ENCODE data around the gene OSTN.
"Not testable (repeated sequence)": the region's sequence is repeated elsewhere in the genome, so short reads cannot be mapped to it uniquely, and the experiment has no call there.

The OSTN gene

GRCh38 chr3:191262650-191263049 is 63.6 kb downstream of the OSTN start:
- no peaks in the 10 kb centered on the region for H3K36me3 ChIP-seq (ENCODE audit: control insufficient read depth, insufficient read depth, low read length)
- no peak overlapping the region for H3K4me3 ChIP-seq (ENCODE audit: low read length)
- no peak for DNase-seq (ENCODE audit: low read depth, low spot score)
- peaks cover 7% of the 10 kb centered on the region for H3K4me1 ChIP-seq (ENCODE audit: control insufficient read depth, insufficient read depth, low read length)
- no peak overlapping the region for H3K27ac ChIP-seq (ENCODE audit: low read length)
- H3K27me3 ChIP-seq (ENCODE audit: control insufficient read depth, insufficient read depth, low read length), result no peaks in the 10 kb centered on the region
- no CpG with 5 or more reads among the region's 1 CpG for WGBS (ENCODE audit: insufficient coverage, insufficient read length)
- no peaks in the 10 kb centered on the region for H3K9me3 ChIP-seq (ENCODE audit: control insufficient read depth, insufficient read depth, low read length)

GRCh38 chr3:191263365-191263764 is 64.3 kb downstream of the OSTN start:
- no peaks in the 10 kb centered on the region for H3K9me3 ChIP-seq (ENCODE audit: control insufficient read depth, insufficient read depth, low read length)
- no peak overlapping the region for H3K4me3 ChIP-seq (ENCODE audit: low read length)
- no peaks in the 10 kb centered on the region for H3K36me3 ChIP-seq (ENCODE audit: control insufficient read depth, insufficient read depth, low read length)
- H3K27me3 ChIP-seq (ENCODE audit: control insufficient read depth, insufficient read depth, low read length), result no peaks in the 10 kb centered on the region
- DNase-seq (ENCODE audit: low read depth, low spot score), result no peak
- H3K4me1 ChIP-seq (ENCODE audit: control insufficient read depth, insufficient read depth, low read length), result peaks cover 5% of the 10 kb centered on the region
- no peak overlapping the region for H3K27ac ChIP-seq (ENCODE audit: low read length)

GRCh38 chr3:191263850-191264249 is 64.8 kb downstream of the OSTN start:
- no peaks in the 10 kb centered on the region for H3K9me3 ChIP-seq (ENCODE audit: control insufficient read depth, insufficient read depth, low read length)
- H3K27ac ChIP-seq (ENCODE audit: low read length), result no peak overlapping the region
- no peaks in the 10 kb centered on the region for H3K36me3 ChIP-seq (ENCODE audit: control insufficient read depth, insufficient read depth, low read length)
- no CpG with 5 or more reads among the region's 3 CpGs for WGBS (ENCODE audit: insufficient coverage, insufficient read length)
- H3K27me3 ChIP-seq (ENCODE audit: control insufficient read depth, insufficient read depth, low read length), result no peaks in the 10 kb centered on the region
- H3K4me3 ChIP-seq (ENCODE audit: low read length), result no peak overlapping the region
- H3K4me1 ChIP-seq (ENCODE audit: control insufficient read depth, insufficient read depth, low read length), result peaks cover 5% of the 10 kb centered on the region
- DNase-seq (ENCODE audit: low read depth, low spot score), result no peak

GRCh38 chr3:191268737-191269136 is 69.7 kb downstream of the OSTN start:
- no peak overlapping the region for H3K27ac ChIP-seq (ENCODE audit: low read length)
- H3K9me3 ChIP-seq (ENCODE audit: control insufficient read depth, insufficient read depth, low read length), result no peaks in the 10 kb centered on the region
- DNase-seq (ENCODE audit: low read depth, low spot score), result no peak
- no peaks in the 10 kb centered on the region for H3K27me3 ChIP-seq (ENCODE audit: control insufficient read depth, insufficient read depth, low read length)
- no peak overlapping the region for H3K4me3 ChIP-seq (ENCODE audit: low read length)
- H3K36me3 ChIP-seq (ENCODE audit: control insufficient read depth, insufficient read depth, low read length), result no peaks in the 10 kb centered on the region
- no peaks in the 10 kb centered on the region for H3K4me1 ChIP-seq (ENCODE audit: control insufficient read depth, insufficient read depth, low read length)

- no peaks in the 10 kb centered on the region for H3K27me3 ChIP-seq (ENCODE audit: control insufficient read depth, insufficient read depth, low read length)
- WGBS (ENCODE audit: insufficient coverage, insufficient read length), result no CpG with 5 or more reads among the region's 5 CpGs
- no peak overlapping the region for H3K27ac ChIP-seq (ENCODE audit: low read length)
- DNase-seq (ENCODE audit: low read depth, low spot score), result no peak
- H3K4me3 ChIP-seq (ENCODE audit: low read length), result no peak overlapping the region
- no peaks in the 10 kb centered on the region for H3K36me3 ChIP-seq (ENCODE audit: control insufficient read depth, insufficient read depth, low read length)
- H3K4me1 ChIP-seq (ENCODE audit: control insufficient read depth, insufficient read depth, low read length), result no peaks in the 10 kb centered on the region
- H3K9me3 ChIP-seq (ENCODE audit: control insufficient read depth, insufficient read depth, low read length), result no peaks in the 10 kb centered on the region
Measured at GRCh38 chr3:191269289-191270085, 70.4 kb downstream of the OSTN start.

- not testable (repeated sequence) for H3K4me1 ChIP-seq (ENCODE audit: control insufficient read depth, insufficient read depth, low read length); H3K36me3 ChIP-seq (ENCODE audit: control insufficient read depth, insufficient read depth, low read length); H3K4me3 ChIP-seq (ENCODE audit: low read length); DNase-seq (ENCODE audit: low read depth, low spot score); H3K9me3 ChIP-seq (ENCODE audit: control insufficient read depth, insufficient read depth, low read length); H3K27me3 ChIP-seq (ENCODE audit: control insufficient read depth, insufficient read depth, low read length); H3K27ac ChIP-seq (ENCODE audit: low read length)
- no CpG with 5 or more reads among the region's 14 CpGs for WGBS (ENCODE audit: insufficient coverage, insufficient read length)
Measured at GRCh38 chr3:191275244-191275643, 76.2 kb downstream of the OSTN start.

GRCh38 chr3:191275751-191276150 is 76.7 kb downstream of the OSTN start:
- Histone ChIP-seq H3K9me3 (ENCODE audit: control insufficient read depth, insufficient read depth, low read length) (no peaks in the 10 kb centered on the region), H3K36me3 (ENCODE audit: control insufficient read depth, insufficient read depth, low read length) (no peaks in the 10 kb centered on the region), H3K27ac (ENCODE audit: low read length) (no peak overlapping the region), H3K4me1 (ENCODE audit: control insufficient read depth, insufficient read depth, low read length) (no peaks in the 10 kb centered on the region), H3K27me3 (ENCODE audit: control insufficient read depth, insufficient read depth, low read length) (no peaks in the 10 kb centered on the region), H3K4me3 (ENCODE audit: low read length) (no peak overlapping the region)
- DNase-seq (ENCODE audit: low read depth, low spot score), result no peak

- no CpG with 5 or more reads among the region's 1 CpG for WGBS (ENCODE audit: insufficient coverage, insufficient read length)
- Histone ChIP-seq H3K9me3 (ENCODE audit: control insufficient read depth, insufficient read depth, low read length) (no peaks in the 10 kb centered on the region), H3K4me3 (ENCODE audit: low read length) (no peak overlapping the region), H3K36me3 (ENCODE audit: control insufficient read depth, insufficient read depth, low read length) (no peaks in the 10 kb centered on the region), H3K4me1 (ENCODE audit: control insufficient read depth, insufficient read depth, low read length) (no peaks in the 10 kb centered on the region), H3K27me3 (ENCODE audit: control insufficient read depth, insufficient read depth, low read length) (no peaks in the 10 kb centered on the region), H3K27ac (ENCODE audit: low read length) (no peak overlapping the region)
- DNase-seq (ENCODE audit: low read depth, low spot score), result no peak
Measured at GRCh38 chr3:191280111-191280510, 81.1 kb downstream of the OSTN start.

- no peak for DNase-seq (ENCODE audit: low read depth, low spot score)
- Histone ChIP-seq H3K9me3 (ENCODE audit: control insufficient read depth, insufficient read depth, low read length) (no peaks in the 10 kb centered on the region), H3K36me3 (ENCODE audit: control insufficient read depth, insufficient read depth, low read length) (no peaks in the 10 kb centered on the region), H3K4me3 (ENCODE audit: low read length) (no peak overlapping the region), H3K27me3 (ENCODE audit: control insufficient read depth, insufficient read depth, low read length) (no peaks in the 10 kb centered on the region), H3K27ac (ENCODE audit: low read length) (no peak overlapping the region), H3K4me1 (ENCODE audit: control insufficient read depth, insufficient read depth, low read length) (no peaks in the 10 kb centered on the region)
Measured at GRCh38 chr3:191280882-191281281, 81.8 kb downstream of the OSTN start.

GRCh38 chr3:191282251-191283185 is 83.5 kb downstream of the OSTN start:
- WGBS (ENCODE audit: insufficient coverage, insufficient read length), result no CpG with 5 or more reads among the region's 4 CpGs
- H3K36me3 ChIP-seq (ENCODE audit: control insufficient read depth, insufficient read depth, low read length), result no peaks in the 10 kb centered on the region
- no peaks in the 10 kb centered on the region for H3K4me1 ChIP-seq (ENCODE audit: control insufficient read depth, insufficient read depth, low read length)
- H3K4me3 ChIP-seq (ENCODE audit: low read length), result no peak overlapping the region
- DNase-seq (ENCODE audit: low read depth, low spot score), result no peak
- no peaks in the 10 kb centered on the region for H3K9me3 ChIP-seq (ENCODE audit: control insufficient read depth, insufficient read depth, low read length)
- H3K27ac ChIP-seq (ENCODE audit: low read length), result no peak overlapping the region
- H3K27me3 ChIP-seq (ENCODE audit: control insufficient read depth, insufficient read depth, low read length), result no peaks in the 10 kb centered on the region

GRCh38 chr3:191283400-191283799 is 84.4 kb downstream of the OSTN start:
- no CpG with 5 or more reads among the region's 2 CpGs for WGBS (ENCODE audit: insufficient coverage, insufficient read length)
- Histone ChIP-seq H3K4me3 (ENCODE audit: low read length) (no peak overlapping the region), H3K36me3 (ENCODE audit: control insufficient read depth, insufficient read depth, low read length) (no peaks in the 10 kb centered on the region), H3K4me1 (ENCODE audit: control insufficient read depth, insufficient read depth, low read length) (no peaks in the 10 kb centered on the region), H3K27me3 (ENCODE audit: control insufficient read depth, insufficient read depth, low read length) (no peaks in the 10 kb centered on the region), H3K27ac (ENCODE audit: low read length) (no peak overlapping the region), H3K9me3 (ENCODE audit: control insufficient read depth, insufficient read depth, low read length) (no peaks in the 10 kb centered on the region)
- DNase-seq (ENCODE audit: low read depth, low spot score), result no peak
